Trophoblast cell (in vitro differentiated cells and primary cell): ENCODE data around the gene UBQLNL.

Experiments used
- DNase-seq, 2 donors: peaks; one replicate each; pipeline ENCODE4 v3.0.0-alpha.2; 2016
- H2AFZ ChIP-seq: 2 replicates; pipeline ENCODE4 v1.6.1; 2013; ENCODE audit warnings: low read length, moderate library complexity, mild to moderate bottlenecking; ENCODE audit not compliant: insufficient read depth, poor library complexity
- H2AK5ac ChIP-seq: 2 replicates; pipeline ENCODE4 v1.6.1; 2013; ENCODE audit warnings: mild to moderate bottlenecking, low read length
- H2BK120ac ChIP-seq: 2 replicates; pipeline ENCODE4 v1.6.1; 2013; ENCODE audit warnings: low read length, mild to moderate bottlenecking, moderate library complexity; ENCODE audit not compliant: insufficient read depth, poor library complexity
- H2BK12ac ChIP-seq: 2 replicates; pipeline ENCODE4 v1.6.1; 2013; ENCODE audit warnings: mild to moderate bottlenecking, low read length, moderate library complexity
- H2BK5ac ChIP-seq: 2 replicates; pipeline ENCODE4 v1.6.1; 2013; ENCODE audit warnings: low read length, low read depth, moderate library complexity, mild to moderate bottlenecking; ENCODE audit not compliant: poor library complexity
- H3K14ac ChIP-seq: 2 replicates; pipeline ENCODE4 v1.6.1; 2013; ENCODE audit warnings: mild to moderate bottlenecking, low read length
- H3K18ac ChIP-seq: 2 replicates; pipeline ENCODE4 v1.6.1; 2013; ENCODE audit warnings: mild to moderate bottlenecking, low read length
- H3K23ac ChIP-seq: 2 replicates; pipeline ENCODE4 v1.6.1; 2013; ENCODE audit warnings: low read length
- H3K27ac ChIP-seq: 2 replicates; pipeline ENCODE4 v1.5.1; 2013; ENCODE audit warnings: low read depth, mild to moderate bottlenecking, inconsistent platforms, low read length, moderate library complexity
- H3K27me3 ChIP-seq: 2 replicates; pipeline ENCODE4 v1.6.1; 2013; ENCODE audit warnings: inconsistent platforms, mild to moderate bottlenecking, low read length, moderate library complexity; ENCODE audit not compliant: insufficient read depth
- H3K36me3 ChIP-seq, 2 experiments: 1 replicate in 1 of 2; 2 replicates in 1 of 2; pipeline ENCODE4 v1.6.1; 2013; ENCODE audit warnings: low read length in 2 of 2, mild to moderate bottlenecking in 2 of 2, moderate library complexity in 1 of 2; ENCODE audit not compliant: insufficient read depth in 2 of 2, control insufficient read depth in 1 of 2
- H3K4ac ChIP-seq: 2 replicates; pipeline ENCODE4 v1.6.1; 2013; ENCODE audit warnings: low read depth, mild to moderate bottlenecking, low read length, moderate library complexity
- H3K4me1 ChIP-seq, 2 experiments: 1 replicate in 1 of 2; 2 replicates in 1 of 2; pipeline ENCODE4 v1.6.1; 2013; ENCODE audit warnings: low read length in 2 of 2, mild to moderate bottlenecking in 2 of 2, moderate library complexity in 1 of 2; ENCODE audit not compliant: insufficient read depth in 2 of 2, control insufficient read depth in 1 of 2
- H3K4me2 ChIP-seq: 2 replicates; pipeline ENCODE4 v1.6.1; 2013; ENCODE audit warnings: inconsistent platforms, mild to moderate bottlenecking, low read length, moderate library complexity
- H3K4me3 ChIP-seq: 2 replicates; pipeline ENCODE4 v1.5.1; 2013; ENCODE audit warnings: mild to moderate bottlenecking, low read depth, low read length, inconsistent platforms
- H3K79me1 ChIP-seq: one replicate; pipeline ENCODE4 v1.6.1; 2013; ENCODE audit warnings: low read length
- H3K79me2 ChIP-seq: 2 replicates; pipeline ENCODE4 v1.6.1; 2013; ENCODE audit warnings: low read length, mild to moderate bottlenecking; ENCODE audit not compliant: control insufficient read depth, insufficient read depth, poor library complexity
- H3K9ac ChIP-seq: 2 replicates; pipeline ENCODE4 v1.6.1; 2013; ENCODE audit warnings: mild to moderate bottlenecking, low read length
- H3K9me3 ChIP-seq: 2 replicates; pipeline ENCODE4 v1.6.1; 2013; ENCODE audit warnings: low read depth, mild to moderate bottlenecking, control low read depth, inconsistent platforms, low read length; ENCODE audit not compliant: insufficient read depth
- H4K12ac ChIP-seq: 2 replicates; pipeline ENCODE4 v1.6.1; 2013; ENCODE audit warnings: low read depth, mild to moderate bottlenecking, low read length, moderate library complexity
- H4K8ac ChIP-seq: 2 replicates; pipeline ENCODE4 v1.6.1; 2013; ENCODE audit warnings: low read depth, mild to moderate bottlenecking, low read length, moderate library complexity
- H4K91ac ChIP-seq: one replicate; pipeline ENCODE4 v1.6.1; 2013; ENCODE audit warnings: low read depth, mild to moderate bottlenecking, low read length, moderate library complexity
- WGBS: extraction: QIAGEN DNeasy Blood & Tissue Kit; methylation state at CpG from one replicate; pipeline ENCODE4 v1.1.7; 2013; ENCODE audit warnings: missing lambda C conversion rate; ENCODE audit not compliant: insufficient read length, insufficient coverage; ENCODE audit errors: extremely low coverage; 5-methylcytosine and 5-hydroxymethylcytosine counted together

Gene UBQLNL

GRCh38 chr11:5504403-5504921 lies 12.0 kb downstream of the UBQLNL start:
- H3K23ac ChIP-seq, result no peak overlapping the region
- no peak for DNase-seq
- WGBS, result no CpG with 5 or more reads among the region's 2 CpGs

GRCh38 chr11:5500393-5500801 lies 16.1 kb downstream of the UBQLNL start:
- no peak overlapping the region for H2BK120ac ChIP-seq
- H3K4me3 ChIP-seq, result no peak overlapping the region
- H4K8ac ChIP-seq, result no peak overlapping the region
- no peak overlapping the region for H2AFZ ChIP-seq
- no peak for DNase-seq
- H3K18ac ChIP-seq, result no peak overlapping the region
- H4K91ac ChIP-seq, result no peak overlapping the region
- H2AK5ac ChIP-seq, result no peak overlapping the region
- no peak overlapping the region for H4K12ac ChIP-seq
- no peaks in the 10 kb centered on the region for H3K27me3 ChIP-seq
- no peak overlapping the region for H3K23ac ChIP-seq
- H3K79me1 ChIP-seq, result no peaks in the 10 kb centered on the region
- no peak overlapping the region for H3K4ac ChIP-seq
- H3K9ac ChIP-seq, result no peak overlapping the region
- no peak overlapping the region for H2BK5ac ChIP-seq
- no CpG with 5 or more reads among the region's 6 CpGs for WGBS
- H3K27ac ChIP-seq, result no peak overlapping the region
- no peaks in the 10 kb centered on the region for H3K4me1 ChIP-seq
- no peak overlapping the region for H3K14ac ChIP-seq
- H3K36me3 ChIP-seq, result no peaks in the 10 kb centered on the region
- no peaks in the 10 kb centered on the region for H3K79me2 ChIP-seq
- H3K9me3 ChIP-seq, result no peaks in the 10 kb centered on the region
- H3K4me2 ChIP-seq, result no peak overlapping the region
- no peak overlapping the region for H2BK12ac ChIP-seq

More at GRCh38 chr11:5504403-5504921, 12.0 kb downstream of the UBQLNL start:
- H3K4me1 ChIP-seq, result no peaks in the 10 kb centered on the region
- H3K4me3 ChIP-seq, result no peak overlapping the region
- H2BK120ac ChIP-seq, result no peak overlapping the region
- H2BK12ac ChIP-seq, result no peak overlapping the region
- no peak overlapping the region for H3K27ac ChIP-seq
- no peaks in the 10 kb centered on the region for H3K79me1 ChIP-seq
- H3K14ac ChIP-seq, result no peak overlapping the region
- no peaks in the 10 kb centered on the region for H3K79me2 ChIP-seq
- no peak overlapping the region for H3K4ac ChIP-seq
- H3K4me2 ChIP-seq, result no peak overlapping the region
- peaks cover 4% of the 10 kb centered on the region for H3K9me3 ChIP-seq
- H3K18ac ChIP-seq, result no peak overlapping the region
- H2BK5ac ChIP-seq, result no peak overlapping the region
- no peak overlapping the region for H2AFZ ChIP-seq
- H4K8ac ChIP-seq, result no peak overlapping the region
- no peaks in the 10 kb centered on the region for H3K27me3 ChIP-seq
- H2AK5ac ChIP-seq, result no peak overlapping the region
- no peak overlapping the region for H4K91ac ChIP-seq
- no peak overlapping the region for H4K12ac ChIP-seq
- H3K36me3 ChIP-seq, result no peaks in the 10 kb centered on the region
- H3K9ac ChIP-seq, result no peak overlapping the region

- Histone ChIP-seq H3K9me3 (no peaks in the 10 kb centered on the region), H3K4me3 (no peak overlapping the region), H4K12ac (no peak overlapping the region), H3K79me1 (no peaks in the 10 kb centered on the region), H2BK5ac (no peak overlapping the region), H3K4me2 (no peak overlapping the region), H3K4me1 (no peaks in the 10 kb centered on the region), H2AFZ (no peak overlapping the region), H3K23ac (no peak overlapping the region), H3K27me3 (no peaks in the 10 kb centered on the region), H2BK120ac (no peak overlapping the region), H3K9ac (no peak overlapping the region), H3K18ac (no peak overlapping the region), H3K36me3 (no peaks in the 10 kb centered on the region), H2BK12ac (no peak overlapping the region), H3K27ac (no peak overlapping the region), H4K8ac (no peak overlapping the region), H3K4ac (no peak overlapping the region), H2AK5ac (no peak overlapping the region), H3K14ac (no peak overlapping the region), H4K91ac (no peak overlapping the region), H3K79me2 (no peaks in the 10 kb centered on the region)
- WGBS, result no CpG with 5 or more reads among the region's 2 CpGs
- no peak for DNase-seq
Measured at GRCh38 chr11:5499671-5500070, 16.8 kb downstream of the UBQLNL start.

- no peak overlapping the region for H4K12ac ChIP-seq
- no peak overlapping the region for H2AK5ac ChIP-seq
- no peak overlapping the region for H3K23ac ChIP-seq
- H3K79me2 ChIP-seq, result no peaks in the 10 kb centered on the region
- no peak overlapping the region for H3K4me3 ChIP-seq
- H3K14ac ChIP-seq, result no peak overlapping the region
- no peaks in the 10 kb centered on the region for H3K4me1 ChIP-seq
- no peak overlapping the region for H2BK120ac ChIP-seq
- no peaks in the 10 kb centered on the region for H3K36me3 ChIP-seq
- DNase-seq, result no peak
- H3K9ac ChIP-seq, result no peak overlapping the region
- no peak overlapping the region for H3K4me2 ChIP-seq
- no peak overlapping the region for H2BK5ac ChIP-seq
- no peak overlapping the region for H4K91ac ChIP-seq
- no CpG with 5 or more reads among the region's 5 CpGs for WGBS
- no peak overlapping the region for H3K18ac ChIP-seq
- no peak overlapping the region for H3K4ac ChIP-seq
- H3K27ac ChIP-seq, result no peak overlapping the region
- no peaks in the 10 kb centered on the region for H3K9me3 ChIP-seq
- H2AFZ ChIP-seq, result no peak overlapping the region
- H4K8ac ChIP-seq, result no peak overlapping the region
- no peaks in the 10 kb centered on the region for H3K79me1 ChIP-seq
- no peak overlapping the region for H2BK12ac ChIP-seq
- H3K27me3 ChIP-seq, result no peaks in the 10 kb centered on the region
Measured at GRCh38 chr11:5489576-5490357, 26.7 kb downstream of the UBQLNL start.
